Fibroblast of mammary gland (primary cell): Measurements from ENCODE around the gene LRRN2.

Experiments
- DNase-seq: peaks from one replicate; pipeline ENCODE4 v3.0.0-alpha.2; 2010; ENCODE audit warnings: low read depth
- H3K4me3 ChIP-seq: 2 replicates; pipeline ENCODE4 v1.5.1; 2011; ENCODE audit warnings: low read depth, mild to moderate bottlenecking, low read length, moderate library complexity; ENCODE audit not compliant: control insufficient read depth
- TF ChIP-seq, protein P1 (sequence below): conservative IDR thresholded peaks from 2 replicates; pipeline ENCODE4 v1.5.1; 2011; ENCODE audit warnings: low read depth, low read length, inconsistent platforms; ENCODE audit not compliant: control insufficient read depth, insufficient read depth

LRRN2 gene

DNA sequence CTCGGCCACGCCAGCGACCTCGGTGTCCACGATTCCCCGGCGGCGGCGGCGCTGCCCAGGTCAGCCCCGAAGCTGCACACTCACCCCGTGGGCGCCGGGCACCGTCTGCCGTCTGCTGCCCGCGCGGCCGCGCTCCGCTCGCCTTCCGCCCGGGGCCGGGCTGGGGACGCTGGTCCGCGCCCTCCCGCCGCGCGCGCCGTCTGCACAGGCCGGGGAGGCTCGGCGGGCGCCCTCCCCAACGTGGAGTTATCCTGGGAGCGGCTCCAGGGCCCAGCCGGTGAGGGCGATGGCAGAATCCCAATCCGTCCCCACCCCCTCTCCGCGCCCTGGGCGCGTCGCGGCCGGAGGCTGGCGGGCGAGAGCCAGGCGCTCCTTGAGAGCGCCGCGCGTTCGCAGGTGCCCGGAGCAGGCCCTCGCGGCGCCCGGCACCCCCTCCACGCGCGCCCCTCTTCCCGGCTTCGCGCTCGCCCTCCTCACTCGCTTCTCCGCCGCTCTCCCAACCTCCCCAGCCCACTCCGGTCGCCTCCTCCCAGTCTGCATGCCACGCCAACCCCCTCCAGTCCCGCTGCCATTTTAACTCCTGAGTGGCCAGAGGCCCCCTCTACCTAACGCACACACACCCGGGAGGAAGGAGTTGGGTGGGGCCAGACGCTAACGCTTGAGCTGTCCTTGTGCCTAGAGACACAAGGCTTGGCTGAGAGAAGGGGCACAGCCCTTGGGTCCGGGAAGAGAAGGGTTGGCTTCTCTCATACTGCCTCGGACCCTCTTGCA is at the start of gene LRRN2:
Gene LRRN2, minus strand, starts transcription at position 503 of the 771 bp plus-strand sequence. CDS start 65,746 bp downstream, outside the sequence.
- TF ChIP-seq, protein P1, sequence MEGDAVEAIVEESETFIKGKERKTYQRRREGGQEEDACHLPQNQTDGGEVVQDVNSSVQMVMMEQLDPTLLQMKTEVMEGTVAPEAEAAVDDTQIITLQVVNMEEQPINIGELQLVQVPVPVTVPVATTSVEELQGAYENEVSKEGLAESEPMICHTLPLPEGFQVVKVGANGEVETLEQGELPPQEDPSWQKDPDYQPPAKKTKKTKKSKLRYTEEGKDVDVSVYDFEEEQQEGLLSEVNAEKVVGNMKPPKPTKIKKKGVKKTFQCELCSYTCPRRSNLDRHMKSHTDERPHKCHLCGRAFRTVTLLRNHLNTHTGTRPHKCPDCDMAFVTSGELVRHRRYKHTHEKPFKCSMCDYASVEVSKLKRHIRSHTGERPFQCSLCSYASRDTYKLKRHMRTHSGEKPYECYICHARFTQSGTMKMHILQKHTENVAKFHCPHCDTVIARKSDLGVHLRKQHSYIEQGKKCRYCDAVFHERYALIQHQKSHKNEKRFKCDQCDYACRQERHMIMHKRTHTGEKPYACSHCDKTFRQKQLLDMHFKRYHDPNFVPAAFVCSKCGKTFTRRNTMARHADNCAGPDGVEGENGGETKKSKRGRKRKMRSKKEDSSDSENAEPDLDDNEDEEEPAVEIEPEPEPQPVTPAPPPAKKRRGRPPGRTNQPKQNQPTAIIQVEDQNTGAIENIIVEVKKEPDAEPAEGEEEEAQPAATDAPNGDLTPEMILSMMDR: no peak
- DNase-seq: no peak
- H3K4me3 ChIP-seq: no peak within 1 kb of the TSS

DNA sequence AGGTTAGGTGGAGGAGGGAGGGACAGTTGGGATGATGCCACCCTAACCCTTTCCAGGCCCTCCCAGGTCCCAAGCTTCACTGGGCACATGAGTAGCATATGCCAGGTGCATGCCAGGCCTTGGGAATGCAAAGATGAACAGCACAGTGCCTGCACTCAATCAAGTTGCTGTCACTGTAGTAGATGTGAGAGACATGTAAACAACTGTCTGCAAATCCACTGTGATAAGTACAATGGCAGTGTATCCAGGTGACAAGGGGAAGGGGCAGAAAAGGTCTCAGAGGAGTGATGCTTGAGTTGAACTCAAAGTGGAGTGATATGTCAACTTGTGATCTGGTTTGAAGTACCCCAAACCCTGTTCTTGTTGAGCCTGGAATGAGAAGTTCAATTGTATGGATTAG is 49.5 kb upstream of the LRRN2 start:
- no peak for DNase-seq
- TF ChIP-seq, protein P1: no peak
- H3K4me3 ChIP-seq: no peak overlapping the region

DNA sequence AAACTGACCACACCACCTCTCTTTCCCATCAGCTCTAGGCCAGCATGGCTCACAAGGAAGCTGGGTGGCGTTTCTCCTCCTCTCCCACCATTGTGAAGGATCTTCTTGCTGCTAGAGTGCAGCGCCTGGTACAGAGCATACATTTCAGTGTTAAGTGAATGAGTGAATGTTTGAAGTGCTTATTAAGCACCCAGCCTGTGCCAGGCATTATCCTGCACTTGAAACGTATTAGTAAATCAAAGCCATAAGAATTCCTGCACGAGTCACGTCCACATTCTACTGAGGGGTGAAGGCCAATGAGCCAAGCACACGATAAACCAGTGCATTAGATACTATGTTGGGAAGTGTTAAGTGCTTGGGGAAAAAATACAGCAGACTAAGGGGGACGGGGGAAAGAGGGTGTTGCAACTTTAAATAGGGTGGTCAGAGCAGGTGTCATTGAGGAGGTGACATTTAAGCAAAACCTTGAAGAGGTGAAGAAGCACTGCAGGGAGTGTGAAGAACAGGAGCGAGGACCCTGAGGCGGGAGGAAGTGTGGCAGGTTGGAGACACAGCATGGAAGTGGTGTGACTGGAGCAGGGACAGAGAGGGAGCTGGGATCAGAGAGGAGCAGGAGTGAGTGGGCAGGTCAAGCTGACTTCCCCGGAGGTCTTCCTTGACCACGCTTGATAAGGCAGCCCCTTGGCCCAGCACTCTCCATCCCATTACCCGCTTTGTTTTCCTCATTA is 48.5 kb upstream of the LRRN2 start:
- H3K4me3 ChIP-seq: no peak overlapping the region
- TF ChIP-seq, protein P1: no peak
- no peak for DNase-seq

DNA sequence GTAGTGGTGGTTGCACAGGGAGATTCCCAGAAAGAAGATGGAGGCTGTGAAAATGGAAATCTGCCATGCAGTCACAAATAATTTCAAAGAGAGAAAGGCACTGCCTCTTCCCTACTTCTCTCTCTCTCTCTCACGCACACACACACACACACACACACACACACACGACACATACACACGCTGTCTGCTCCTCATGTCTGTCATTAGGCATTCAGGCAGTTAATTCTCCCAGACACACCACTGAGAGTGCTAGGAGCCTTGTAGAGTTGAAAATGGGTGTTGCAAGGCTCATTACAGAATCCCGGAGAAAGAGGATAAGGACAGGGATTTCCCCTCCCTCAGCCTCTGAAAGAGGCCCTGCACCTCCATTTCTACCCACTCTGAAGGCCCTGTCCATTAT is 47.8 kb upstream of the LRRN2 start:
- TF ChIP-seq, protein P1: no peak
- no peak overlapping the region for H3K4me3 ChIP-seq
- DNase-seq: no peak

DNA sequence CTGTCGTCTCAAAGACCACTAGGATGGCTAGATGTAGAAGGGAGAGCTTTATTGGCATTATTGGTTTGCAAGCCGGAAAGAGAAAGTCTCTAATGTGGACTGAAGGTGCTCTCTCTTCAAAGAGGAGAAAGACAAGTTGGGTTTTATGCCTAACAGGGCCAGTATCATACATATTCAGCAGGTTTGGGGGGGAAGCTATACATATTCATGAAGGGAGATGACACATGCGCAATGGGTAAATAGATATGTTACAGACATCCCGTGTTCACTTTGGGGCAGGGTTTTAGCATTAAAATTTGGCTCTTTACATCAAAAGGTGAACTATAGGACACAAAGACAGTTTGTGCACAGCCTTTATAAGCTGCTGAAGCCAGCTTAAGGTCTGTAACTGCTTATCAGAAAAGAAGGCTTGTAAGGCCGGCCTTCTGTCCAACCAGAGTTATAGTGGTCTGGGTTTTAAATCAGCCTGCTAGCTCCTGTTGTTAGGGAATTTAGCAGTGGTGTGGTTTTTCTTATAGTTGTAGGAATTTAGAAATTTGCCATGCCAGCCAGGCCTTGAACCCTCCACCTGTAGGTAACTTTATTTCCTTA is 46.5 kb upstream of the LRRN2 start:
- TF ChIP-seq, protein P1: no peak
- H3K4me3 ChIP-seq: no peak overlapping the region
- no peak for DNase-seq

DNA sequence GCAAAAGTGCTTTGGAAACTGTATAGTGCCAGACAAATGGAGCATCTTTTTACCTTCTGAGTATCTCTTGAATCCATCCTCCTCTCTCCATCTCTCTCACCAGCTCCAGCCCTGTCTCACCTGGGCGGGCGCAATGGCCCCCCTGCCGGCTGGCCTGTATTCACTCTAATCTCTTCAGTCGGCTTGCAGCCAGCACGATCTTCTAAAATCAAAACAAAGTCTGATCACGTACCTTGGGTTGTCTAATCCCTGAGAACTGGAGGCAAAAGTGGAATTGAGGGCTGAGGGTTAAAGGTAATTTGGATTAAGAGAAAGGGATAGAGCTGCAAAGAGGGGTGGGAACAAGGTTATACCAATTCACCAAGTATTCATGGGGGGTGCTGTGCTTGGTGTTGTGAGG is 46.0 kb upstream of the LRRN2 start:
- DNase-seq: no peak
- no peak overlapping the region for H3K4me3 ChIP-seq
- TF ChIP-seq, protein P1: no peak
